Medulla oblongata (tissue), 1 donor: ENCODE measurements around the gene NUBP2.

Experiments
- DNase-seq: peaks from one replicate; pipeline ENCODE4 v3.0.0-alpha.2; 2015; ENCODE audit errors: extremely low spot score

The NUBP2 gene

GRCh38 chr16:1828645-1829410 is 46.1 kb downstream of the NUBP2 start:
- no peak for DNase-seq

GRCh38 chr16:1830213-1830612 is 47.5 kb downstream of the NUBP2 start:
- no peak for DNase-seq

- DNase-seq: no peak
These were observed 48.7 kb downstream of the NUBP2 start for GRCh38 chr16:1831186-1832075.

GRCh38 chr16:1832838-1833454 is 50.2 kb downstream of the NUBP2 start:
- no peak for DNase-seq

GRCh38 chr16:1834096-1834495 is 51.3 kb downstream of the NUBP2 start:
- DNase-seq: no peak
